LNCaP clone FGC (cell line): Measurements from ENCODE around the gene TMEM150A.

Source experiments
- DNase-seq: peaks from one replicate; pipeline ENCODE4 v3.0.0-alpha.2; 2011; ENCODE audit warnings: low read depth
- H3K4me3 ChIP-seq: 2 replicates; pipeline ENCODE4 v1.5.1; 2011; ENCODE audit warnings: mild to moderate bottlenecking, low read depth, low read length, control low read depth
- CTCF ChIP-seq: IDR thresholded peaks from 2 replicates; pipeline ENCODE4 v1.5.1; 2012; ENCODE audit warnings: mild to moderate bottlenecking; ENCODE audit not compliant: control insufficient read depth, insufficient read depth; ENCODE audit errors: extremely low read depth

The TMEM150A gene

GRCh38 chr2:85602476-85603234 lies at the start of gene TMEM150A:
TSS of gene TMEM150A (minus strand) at chr2:85602698. CDS start at chr2:85601948, 750 bp downstream.
- no peak for DNase-seq
- 0 out of 2 replicates have a peak, but pooled peaks have one; percentile 1 for TF ChIP-seq CTCF
- H3K4me3 ChIP-seq = peak within 1 kb of the TSS; percentile 81

GRCh38 chr2:85652056-85652455 lies 49.6 kb upstream of the TMEM150A start:
- no peak for DNase-seq

GRCh38 chr2:85651097-85651496 lies 48.6 kb upstream of the TMEM150A start:
- H3K4me3 ChIP-seq = no peak overlapping the region
- TF ChIP-seq CTCF = no peak
- DNase-seq = no peak

More at GRCh38 chr2:85652056-85652455, 49.6 kb upstream of the TMEM150A start:
- H3K4me3 ChIP-seq = no peak overlapping the region
- no peak for TF ChIP-seq CTCF

- H3K4me3 ChIP-seq = no peak overlapping the region
- TF ChIP-seq CTCF = no peak
- no peak for DNase-seq
Observed at GRCh38 chr2:85650456-85650855, 48.0 kb upstream of the TMEM150A start.

- TF ChIP-seq CTCF = no peak
- no peak overlapping the region for H3K4me3 ChIP-seq
- no peak for DNase-seq
Observed at GRCh38 chr2:85649201-85650190, 47.0 kb upstream of the TMEM150A start.

- no peak for DNase-seq
- H3K4me3 ChIP-seq = no peak overlapping the region
- TF ChIP-seq CTCF = peak; percentile 26
Observed at GRCh38 chr2:85648619-85649018, 46.1 kb upstream of the TMEM150A start.
